GM18498 (cell line): ENCODE data around the gene NDNF.

Experiments used
- ATAC-seq: cut with Tn5 transposase; IDR thresholded peaks from one replicate; pipeline ENCODE4 v1.9.1; 2021; ENCODE audit warnings: mild to moderate bottlenecking, moderate library complexity; ENCODE audit not compliant: unreplicated experiment

The NDNF gene, protein sequence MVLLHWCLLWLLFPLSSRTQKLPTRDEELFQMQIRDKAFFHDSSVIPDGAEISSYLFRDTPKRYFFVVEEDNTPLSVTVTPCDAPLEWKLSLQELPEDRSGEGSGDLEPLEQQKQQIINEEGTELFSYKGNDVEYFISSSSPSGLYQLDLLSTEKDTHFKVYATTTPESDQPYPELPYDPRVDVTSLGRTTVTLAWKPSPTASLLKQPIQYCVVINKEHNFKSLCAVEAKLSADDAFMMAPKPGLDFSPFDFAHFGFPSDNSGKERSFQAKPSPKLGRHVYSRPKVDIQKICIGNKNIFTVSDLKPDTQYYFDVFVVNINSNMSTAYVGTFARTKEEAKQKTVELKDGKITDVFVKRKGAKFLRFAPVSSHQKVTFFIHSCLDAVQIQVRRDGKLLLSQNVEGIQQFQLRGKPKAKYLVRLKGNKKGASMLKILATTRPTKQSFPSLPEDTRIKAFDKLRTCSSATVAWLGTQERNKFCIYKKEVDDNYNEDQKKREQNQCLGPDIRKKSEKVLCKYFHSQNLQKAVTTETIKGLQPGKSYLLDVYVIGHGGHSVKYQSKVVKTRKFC

DNA sequence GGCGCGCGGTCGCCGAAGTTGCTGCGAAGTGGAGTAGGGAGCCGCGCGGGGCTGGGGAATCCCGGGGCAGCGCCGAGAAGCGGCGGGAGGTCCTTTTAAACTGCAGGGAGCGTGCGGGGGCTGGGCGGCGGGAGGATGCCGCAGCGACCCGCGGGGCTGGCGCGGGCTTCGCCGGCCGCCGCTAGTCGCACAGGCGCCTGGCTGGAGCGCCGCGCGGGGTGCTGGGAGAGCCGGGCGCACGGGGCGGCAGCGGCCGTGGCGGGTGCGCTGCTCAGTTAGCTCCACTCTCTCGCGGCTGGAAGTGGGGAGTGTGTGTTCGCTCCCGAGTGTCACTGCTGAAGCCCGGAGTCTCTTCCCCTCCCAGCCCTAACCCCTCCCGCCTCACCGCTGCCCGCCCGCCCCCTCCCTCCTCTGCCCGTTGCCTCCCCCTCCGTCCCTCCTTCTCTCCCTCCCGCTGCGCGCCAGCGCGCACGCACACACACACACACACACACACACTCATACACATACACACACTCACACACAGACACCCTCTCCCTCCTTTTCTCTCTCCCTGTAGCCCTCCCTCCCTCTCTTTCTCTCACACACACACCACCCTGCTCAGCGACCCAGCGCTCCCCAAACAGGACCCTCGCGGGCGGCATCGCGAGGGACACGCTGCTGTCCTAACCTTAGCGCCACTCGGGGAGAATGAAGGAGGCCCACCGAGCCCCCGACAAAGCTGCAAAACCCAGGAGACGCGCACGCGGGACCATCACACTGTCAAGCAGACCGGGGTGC, at the start of gene NDNF:
NDNF (minus strand) TSS at position 312 of the 780 bp plus-strand sequence. CDS start 26,698 bp downstream, outside the sequence.
- ATAC-seq: peak; percentile 57

DNA sequence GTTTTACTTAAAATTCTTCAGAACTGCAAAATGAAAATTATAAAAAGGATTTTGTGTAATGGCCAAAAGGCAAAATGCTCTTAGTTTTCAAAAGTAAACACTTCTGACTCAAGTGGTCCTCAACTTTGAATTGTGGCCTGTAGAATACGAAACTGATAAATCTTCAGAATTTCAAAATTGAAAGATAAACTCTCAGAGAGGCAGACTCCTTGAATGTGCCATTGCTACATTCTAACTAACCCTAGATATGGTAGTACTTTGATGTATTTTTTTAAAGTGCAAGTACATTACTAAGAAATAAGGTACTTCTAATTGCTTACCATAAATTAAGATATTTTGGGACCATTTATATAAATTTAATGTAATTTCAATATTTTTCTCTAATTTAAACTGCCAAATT, 47.4 kb upstream of the NDNF start:
- ATAC-seq: no peak

DNA sequence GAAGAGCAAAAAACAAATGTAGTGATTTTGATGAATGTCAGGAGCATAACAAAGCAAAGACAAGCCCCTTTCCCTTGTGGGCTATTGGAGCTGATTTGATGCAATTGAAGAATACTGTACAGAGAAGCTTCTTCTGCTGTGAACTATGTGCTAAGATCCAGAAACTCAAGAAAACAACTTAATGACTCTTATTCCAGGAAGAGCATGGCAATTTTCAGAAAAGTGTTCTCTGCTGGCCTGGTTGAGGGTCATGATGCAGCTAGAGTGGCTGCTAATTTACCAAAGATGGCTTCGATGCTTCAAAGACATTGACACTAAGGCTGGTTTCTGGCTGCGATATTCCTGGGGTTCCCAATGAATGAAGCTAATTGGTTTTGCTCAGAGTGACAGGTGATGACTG, 46.0 kb upstream of the NDNF start:
- ATAC-seq: no peak

DNA sequence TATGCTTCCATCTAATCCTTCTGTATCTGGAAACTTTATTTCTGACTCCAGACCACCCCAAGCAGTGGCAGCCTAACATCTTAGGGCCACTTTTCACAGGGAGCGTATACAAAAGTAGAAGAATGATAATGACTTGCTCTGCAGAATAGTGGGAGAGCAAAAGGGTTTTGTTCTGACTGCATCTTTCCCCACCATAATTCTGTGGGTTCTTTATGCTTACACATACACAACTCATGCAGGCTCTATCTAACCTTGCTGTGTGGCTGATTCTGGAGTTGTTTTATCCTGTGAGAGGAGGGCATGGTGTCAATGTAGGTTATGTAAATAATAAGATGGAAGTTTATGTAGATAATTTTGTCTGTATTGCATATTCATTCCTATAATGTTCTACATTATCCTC, 42.4 kb upstream of the NDNF start:
- no peak for ATAC-seq

DNA sequence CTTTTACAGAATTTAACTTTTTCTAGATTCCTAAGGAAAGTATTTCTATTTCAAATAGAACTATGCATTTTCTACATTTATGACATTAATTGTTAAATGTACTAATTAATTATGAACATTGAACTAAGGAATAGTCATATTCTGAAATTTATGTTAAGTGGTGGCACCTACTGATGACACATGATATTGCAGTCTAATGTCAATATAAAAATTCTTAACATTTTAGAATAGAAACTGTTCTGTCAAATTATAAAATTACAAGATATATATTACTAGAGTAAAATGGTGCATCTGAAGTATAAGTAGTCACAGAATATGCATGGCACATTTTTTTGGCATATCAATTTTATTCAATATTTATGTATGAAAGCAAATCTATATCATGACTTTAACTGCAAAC, 40.2 kb upstream of the NDNF start:
- ATAC-seq: no peak

DNA sequence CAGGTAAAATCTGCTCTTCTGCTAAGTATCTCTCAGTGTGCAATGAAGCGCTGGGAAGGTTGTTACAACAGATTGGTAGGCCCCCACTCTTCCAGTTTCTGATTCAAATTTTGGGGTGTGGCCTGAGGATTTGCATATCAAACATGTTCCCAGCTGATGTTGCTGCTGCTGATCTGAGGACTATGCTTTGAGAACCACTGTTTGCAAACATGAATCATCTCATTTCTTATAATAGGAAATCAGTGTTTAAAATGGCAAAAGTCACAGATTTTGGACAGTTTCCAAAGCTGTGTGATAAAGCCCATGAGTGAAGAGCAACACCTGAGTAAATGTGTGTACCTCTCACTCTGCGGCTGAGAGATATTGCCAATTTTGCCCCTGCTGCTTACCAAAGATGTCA, 36.2 kb upstream of the NDNF start:
- ATAC-seq: no peak

DNA sequence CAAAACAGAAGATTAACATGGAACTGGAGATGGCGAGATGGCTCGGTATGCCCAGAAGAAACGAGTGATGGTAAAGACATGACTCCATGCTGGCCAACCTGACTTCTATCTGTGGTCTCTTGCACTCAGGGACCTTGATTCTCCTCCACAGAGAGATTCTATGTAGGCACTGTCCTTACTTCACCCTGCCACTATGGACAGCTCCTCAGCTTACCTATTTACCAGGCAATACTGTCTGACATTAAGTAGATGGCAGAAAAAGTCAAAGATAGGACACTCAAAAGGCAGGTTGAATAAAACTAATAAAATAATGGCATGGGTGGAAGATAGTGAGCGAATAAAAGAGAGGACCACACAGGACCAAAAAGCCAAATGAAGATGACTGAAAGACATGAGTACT, 35.2 kb upstream of the NDNF start:
- no peak for ATAC-seq

DNA sequence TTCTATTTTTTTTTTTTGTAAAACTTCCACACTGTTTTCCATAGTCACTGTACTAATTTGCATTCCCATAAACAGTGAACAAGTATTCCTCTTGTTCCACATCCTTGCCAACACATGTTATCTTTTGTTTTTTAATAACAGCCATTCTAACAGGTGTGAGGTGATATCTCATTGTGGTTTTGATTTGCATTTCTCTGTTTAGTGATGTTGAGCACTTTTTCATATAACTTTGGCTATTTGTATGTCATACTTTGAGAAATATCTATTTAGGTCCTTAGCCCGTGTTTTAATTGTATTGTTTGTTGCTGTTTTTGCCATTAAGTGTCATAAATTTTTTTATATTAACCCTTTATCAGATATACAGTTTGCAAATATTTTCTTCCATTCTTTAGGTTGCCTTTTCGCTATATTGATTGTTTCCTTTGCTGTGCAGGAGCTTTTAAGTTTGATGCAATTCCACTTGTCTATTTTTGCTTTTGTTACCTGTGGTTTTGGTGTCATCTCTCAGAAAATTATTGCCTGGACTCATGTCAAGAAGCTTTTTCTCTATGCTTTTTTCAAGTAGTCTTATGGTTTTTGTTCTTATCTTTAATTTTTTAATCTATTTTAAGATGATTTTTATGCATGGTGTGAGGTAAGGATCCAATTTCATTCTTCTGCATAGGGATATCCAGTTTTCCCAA, 27.9 kb upstream of the NDNF start:
- ATAC-seq: no peak

DNA sequence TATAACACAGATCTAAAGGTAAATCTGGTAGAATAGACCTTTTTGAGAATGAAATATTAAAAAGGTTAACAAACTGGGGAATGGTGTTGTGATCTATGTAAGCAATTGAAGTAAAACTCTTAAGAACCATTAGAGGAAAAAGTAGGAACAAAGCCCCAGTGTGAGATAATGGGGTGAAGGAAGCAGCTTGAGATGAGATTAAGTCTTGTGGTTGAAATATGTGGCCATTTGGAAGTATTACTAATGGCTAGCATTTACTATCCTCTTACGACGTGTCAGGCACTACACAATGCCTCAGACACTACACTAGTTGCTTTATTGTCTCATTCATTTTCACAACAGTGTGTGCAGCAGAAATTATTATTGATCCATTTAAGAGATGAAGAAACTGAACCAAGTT, 25.9 kb upstream of the NDNF start:
- no peak for ATAC-seq

DNA sequence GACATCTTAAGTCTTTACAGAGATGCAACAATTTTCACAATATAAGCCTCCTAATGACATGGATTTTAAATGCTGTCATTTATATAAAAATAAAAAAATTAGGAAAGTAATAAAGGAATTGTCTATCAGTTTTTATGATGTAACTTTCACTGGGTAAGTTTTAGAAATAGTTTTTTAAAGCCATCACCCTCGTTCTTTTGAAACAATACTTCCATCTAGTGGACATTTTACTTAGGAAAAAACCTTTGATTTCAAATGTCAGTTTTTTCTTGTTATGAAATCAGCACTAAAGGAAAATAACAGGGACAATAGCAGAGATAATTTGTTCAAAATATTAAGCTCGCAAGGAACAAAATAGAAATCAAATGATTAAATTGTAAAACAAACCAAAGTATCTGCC, 24.3 kb upstream of the NDNF start:
- no peak for ATAC-seq

DNA sequence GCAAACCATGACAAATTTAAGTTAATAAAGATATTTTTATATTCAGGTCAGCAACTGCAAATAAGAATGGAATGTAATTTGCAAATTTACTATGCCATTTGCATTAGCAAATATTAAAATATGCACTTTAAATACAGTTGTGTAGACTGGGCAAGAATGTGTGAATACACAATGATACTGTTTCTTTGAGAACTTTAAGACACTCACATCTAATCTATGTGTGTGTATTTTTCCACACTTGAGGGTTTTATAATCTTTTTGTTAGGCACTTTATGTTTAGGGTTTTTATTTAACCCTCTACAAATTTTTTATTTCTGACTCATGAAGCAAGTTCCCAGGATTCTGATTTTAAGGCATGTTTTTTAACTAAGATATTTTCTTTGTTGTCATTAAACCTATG, 23.9 kb upstream of the NDNF start:
- no peak for ATAC-seq

DNA sequence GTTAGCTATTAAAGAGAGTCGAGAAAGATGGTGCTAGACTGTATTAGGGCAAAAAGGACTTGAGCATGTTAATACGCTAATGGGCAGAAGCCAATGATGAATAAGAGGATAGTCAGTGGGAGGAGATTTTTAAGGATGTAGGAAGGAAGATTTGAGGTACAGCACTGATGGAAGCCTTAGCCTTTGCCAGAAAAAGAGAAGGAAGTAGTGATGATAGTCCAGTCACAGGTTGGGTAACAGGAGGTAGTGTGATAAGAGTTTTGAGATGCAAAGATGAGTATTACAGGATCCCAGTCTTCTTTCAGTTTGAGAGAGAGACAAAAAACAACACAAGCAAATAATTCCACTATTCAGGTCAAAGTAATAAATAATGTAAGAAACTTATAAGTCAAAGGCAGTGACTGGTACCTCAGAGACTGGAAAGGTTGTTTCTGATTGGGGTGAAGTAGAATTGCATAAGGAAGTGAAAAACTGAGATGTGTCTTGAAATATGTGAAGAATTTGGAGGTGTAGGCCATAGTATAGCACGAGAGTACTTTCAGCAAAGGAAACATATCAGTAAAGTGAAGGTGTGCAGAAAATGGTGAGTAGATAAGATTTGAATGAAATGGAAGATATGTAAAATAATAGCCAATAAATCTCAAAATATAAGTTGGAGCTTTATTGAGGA, 22.1 kb upstream of the NDNF start:
- no peak for ATAC-seq

DNA sequence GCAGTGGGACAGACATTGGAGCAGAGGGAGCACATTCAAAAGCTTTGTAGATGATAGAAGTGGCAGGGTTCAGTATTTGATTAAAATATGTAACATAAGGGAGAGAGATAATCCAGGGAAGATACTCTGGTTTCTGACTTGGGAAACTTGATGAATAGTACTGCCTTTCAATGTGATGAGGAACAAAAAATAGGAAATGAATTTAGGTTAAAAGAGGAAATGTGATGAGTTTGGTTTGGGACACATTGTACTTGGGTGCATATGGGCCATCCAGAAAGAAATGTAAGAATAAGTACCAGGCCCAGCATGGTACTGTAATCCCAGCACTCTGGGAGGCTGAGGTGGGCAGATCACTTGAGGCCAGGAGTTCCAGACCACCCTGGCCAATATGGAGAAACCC, 20.9 kb upstream of the NDNF start:
- no peak for ATAC-seq

DNA sequence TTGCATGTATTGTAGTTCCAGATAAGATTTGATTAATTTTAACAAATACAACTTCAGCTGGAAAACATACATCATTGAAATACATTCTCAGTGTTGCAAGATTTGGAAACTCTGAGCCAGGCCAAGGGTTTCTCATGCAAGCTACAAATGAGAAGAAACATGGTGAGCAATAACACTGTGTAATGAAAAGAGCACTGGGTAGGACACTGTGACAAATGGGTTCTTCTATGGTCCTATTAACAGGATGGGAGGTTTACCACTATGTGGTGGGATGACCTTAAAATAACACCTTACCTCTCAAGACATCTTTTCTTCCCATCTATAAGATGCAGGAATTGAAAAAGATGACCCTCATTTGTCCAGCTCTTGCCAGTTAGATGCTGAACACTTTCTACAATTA, 19.6 kb upstream of the NDNF start:
- ATAC-seq: no peak

DNA sequence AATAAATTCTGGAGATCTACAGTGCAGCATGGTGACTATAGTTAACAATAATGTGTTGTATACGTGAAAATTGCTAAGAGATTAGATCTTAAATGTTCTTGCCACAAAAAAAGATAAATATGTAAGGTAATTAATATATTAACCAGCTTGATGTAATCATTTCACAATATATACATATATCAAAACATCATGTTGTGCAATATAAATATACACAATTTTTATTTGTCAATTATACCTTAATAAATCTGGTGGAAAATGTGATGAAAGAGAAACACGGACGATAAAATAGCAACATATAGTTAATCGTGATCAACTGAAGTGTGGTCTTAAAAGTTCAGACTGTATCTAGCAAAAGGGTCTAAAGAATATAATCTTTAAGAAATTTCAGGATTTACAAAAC, 16.5 kb upstream of the NDNF start:
- no peak for ATAC-seq

DNA sequence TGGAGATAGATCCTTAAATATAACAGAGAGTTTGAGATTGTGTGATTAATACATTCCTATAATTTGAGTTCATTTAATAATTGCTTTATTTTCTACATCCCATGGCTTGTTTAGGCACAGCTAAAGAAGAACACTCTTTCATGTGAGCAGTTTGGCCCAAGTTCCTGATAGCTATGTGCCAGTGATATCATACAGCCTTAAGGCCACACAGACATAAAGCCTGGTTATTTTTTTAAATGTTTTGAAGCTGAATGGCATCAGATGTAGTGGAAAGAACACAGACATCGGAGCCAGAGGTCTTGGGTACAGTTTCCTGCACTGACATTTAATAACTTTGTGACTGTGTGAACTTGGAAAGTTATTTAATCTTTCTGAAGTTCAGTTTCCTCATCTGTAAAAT, 7.0 kb upstream of the NDNF start:
- no peak for ATAC-seq

DNA sequence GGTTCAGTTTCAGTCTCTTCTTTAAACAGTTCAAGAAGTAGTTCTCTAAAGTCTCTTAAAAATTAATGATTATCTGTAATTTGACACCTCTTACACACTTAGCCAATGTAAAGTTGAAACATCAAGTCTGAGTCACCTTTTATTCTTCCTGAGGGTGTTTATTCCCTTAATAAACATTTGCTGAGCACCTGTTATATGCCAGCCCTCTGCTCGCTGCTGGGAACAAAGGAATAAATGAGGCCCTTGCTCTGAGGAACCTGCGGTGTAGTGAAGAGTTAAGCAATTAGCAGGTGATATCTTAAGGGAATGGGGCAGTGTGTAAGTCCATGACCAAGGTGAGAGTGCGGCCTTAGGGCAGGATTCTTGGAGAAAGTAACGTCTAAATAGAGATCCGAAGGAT, 5.2 kb upstream of the NDNF start:
- no peak for ATAC-seq

DNA sequence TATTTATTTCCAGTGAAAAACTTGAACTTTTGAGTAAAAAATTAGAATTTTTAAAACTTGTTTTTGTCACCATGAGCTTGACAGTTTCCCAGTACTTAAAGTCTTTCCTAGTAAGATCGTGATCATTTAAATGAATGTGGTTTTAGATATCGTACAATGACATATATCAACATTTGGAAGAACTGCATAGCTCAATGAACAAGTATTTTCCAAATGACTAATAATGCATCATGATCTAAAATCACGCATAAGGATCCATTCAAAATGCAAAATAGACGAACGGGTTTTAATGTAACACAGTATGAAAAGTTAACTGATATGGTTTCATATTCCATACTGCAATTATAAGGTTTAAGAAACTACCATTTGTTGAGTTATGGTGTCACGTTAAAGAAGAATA, 4.1 kb upstream of the NDNF start:
- ATAC-seq: no peak

DNA sequence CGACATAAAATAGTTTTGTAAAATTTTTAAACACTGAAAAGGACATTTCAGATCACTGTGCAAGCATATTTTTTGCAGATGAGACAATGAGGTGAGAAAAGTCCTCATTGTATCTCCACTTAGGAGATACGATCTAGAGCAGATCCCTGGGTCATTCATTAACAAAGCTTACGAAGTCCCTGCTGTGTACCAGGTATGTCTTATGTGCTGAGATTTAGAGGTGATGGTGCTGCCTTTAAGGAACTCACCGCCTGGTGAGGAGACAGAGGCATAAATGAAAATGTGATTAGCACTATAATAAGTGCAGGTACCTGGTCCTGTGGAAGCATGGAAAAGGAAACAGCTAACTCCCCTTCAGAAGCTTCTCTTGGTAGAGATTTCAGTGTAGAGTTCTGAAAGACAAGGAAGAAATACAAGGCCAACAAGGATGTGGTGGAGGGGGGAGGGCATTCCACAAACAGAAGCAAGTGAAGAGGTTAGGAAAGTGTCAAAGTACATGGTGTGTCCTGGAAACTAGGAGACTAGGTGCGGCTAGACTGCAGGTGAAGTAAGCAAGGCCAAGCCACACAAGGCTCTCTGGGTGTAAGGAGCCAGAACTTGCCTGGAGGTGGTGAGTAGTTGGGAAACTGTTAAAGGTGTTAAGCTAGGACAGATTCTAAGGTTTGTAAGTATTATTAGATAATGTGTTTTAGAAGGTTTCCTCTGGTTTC, 1.5 kb upstream of the NDNF start:
- ATAC-seq: no peak

DNA sequence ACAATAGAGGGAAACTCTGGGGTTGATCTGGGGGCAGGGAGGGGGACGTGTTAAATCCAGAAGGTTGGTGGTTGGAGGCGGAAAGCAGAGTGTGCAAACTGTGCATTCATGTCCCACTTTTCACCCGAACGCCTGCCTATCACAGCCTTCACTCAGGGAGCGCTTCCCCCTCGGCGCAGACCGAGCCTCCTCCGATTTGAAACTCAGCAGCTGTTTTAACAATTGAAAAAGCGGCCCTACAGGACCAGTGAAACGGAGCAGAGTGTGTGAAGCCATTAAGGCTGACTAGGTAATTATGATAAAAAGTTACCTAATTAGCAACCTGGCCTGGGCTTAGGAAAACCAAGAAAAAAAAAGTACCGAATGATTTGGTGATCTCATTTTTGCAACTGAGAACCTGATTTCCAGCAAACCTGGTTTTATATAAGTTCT, 685 bp upstream of the NDNF start:
- peak; percentile 34 for ATAC-seq
